Right renal pelvis (tissue), 4 donors: Measurements from ENCODE around the gene PRRC2C. TPM values are rescaled to one million over a fixed set of nuclear protein-coding genes. Genes with fewer than 3 reads are reported as not detected.

ENCODE experiments used
- DNase-seq, 4 donors: peaks; one replicate each; pipeline ENCODE4 v3.0.0-alpha.2; 2013; ENCODE audit warnings: low read depth in 4 of 4, low spot score in 3 of 4, missing footprints in 1 of 4
- polyA plus RNA-seq, 4 donors: library from polyadenylated mRNA; unstranded; fragments of 120-200 nt; gene quantifications; one replicate each; pipeline ENCODE4 v1.2.1, GENCODE V29; 2013; ENCODE audit not compliant: insufficient read length in 4 of 4

The PRRC2C gene
- polyA plus RNA-seq, 4 donors: 108 to 141 (median 134) TPM

GRCh38 chr1:171625225-171625624 is 139.9 kb downstream of the PRRC2C start:
- no peak for DNase-seq

- DNase-seq: no peak
These were observed 141.7 kb downstream of the PRRC2C start for GRCh38 chr1:171627020-171627419.

- DNase-seq: no peak
These were observed 142.9 kb downstream of the PRRC2C start for GRCh38 chr1:171628225-171628624.

- DNase-seq: no peak
These were observed 150.3 kb downstream of the PRRC2C start for GRCh38 chr1:171635661-171636060.

- DNase-seq: no peak
These were observed 150.8 kb downstream of the PRRC2C start for GRCh38 chr1:171636141-171636540.

GRCh38 chr1:171637928-171638576 is 152.7 kb downstream of the PRRC2C start:
- no peak for DNase-seq

- DNase-seq: no peak
These were observed 154.9 kb downstream of the PRRC2C start for GRCh38 chr1:171640225-171640624.

GRCh38 chr1:171641076-171641864 is 155.9 kb downstream of the PRRC2C start:
- no peak for DNase-seq

- no peak for DNase-seq
These were observed 156.9 kb downstream of the PRRC2C start for GRCh38 chr1:171642197-171642596.

Other genes starting within 250 kb of the PRRC2C start
- gene FMO1, start 237.0 kb upstream of the PRRC2C start, polyA plus RNA-seq: 100 to 1,000 TPM; 144 to 239 (median 178) TPM
- 10 to 100 TPM; 10.7 to 19.4 (median 14.7) TPM for gene FMO4, start 171.3 kb upstream of the PRRC2C start, polyA plus RNA-seq
- gene MYOCOS, start 136.7 kb downstream of the PRRC2C start, polyA plus RNA-seq: under 1 TPM; 0.26 to 0.58 (median 0.43) TPM
- under 1 TPM; 0.08 to 0.29 (median 0.21) TPM for gene MYOC, start 167.2 kb downstream of the PRRC2C start, polyA plus RNA-seq